Keratinocyte (primary cell): ENCODE measurements around the gene DLX1.

ENCODE experiments used
- CTCF ChIP-seq, 3 experiments: IDR thresholded peaks in 1 of 3; conservative IDR thresholded peaks in 1 of 3; optimal IDR thresholded peaks in 1 of 3; 2 replicates in 2 of 3; 3 replicates in 1 of 3; pipeline versions ENCODE3 to v1.5.1; 2011; ENCODE audit warnings: low read length in 3 of 3, mild to moderate bottlenecking in 3 of 3, moderate library complexity in 2 of 3, control low read depth in 1 of 3, inconsistent platforms in 1 of 3; ENCODE audit not compliant: insufficient read depth in 2 of 3; ENCODE audit errors: extremely low read depth in 1 of 3
- EZH2 ChIP-seq: IDR thresholded peaks from one replicate; pipeline ENCODE4 v1.6.1; 2012; ENCODE audit warnings: inconsistent platforms, mild to moderate bottlenecking, low read length, moderate library complexity

GRCh38 chr2:172074254-172074653 is 11.1 kb upstream of the DLX1 start:
- TF ChIP-seq CTCF (optimal IDR thresholded peaks at IDR 0.05 in 1 of 3, IDR thresholded peaks at IDR 0.05 in 1 of 3, conservative IDR thresholded peaks at IDR 0.05 in 1 of 3; ENCODE audit: extremely low read depth in 1 of 3, insufficient read depth in 2 of 3, low read length in 3 of 3) (no peak), EZH2 (no peak)
